Stimulated activated CD8-positive, alpha-beta memory T cell treated with anti-CD3 and anti-CD28 coated beads, Interleukin-12 subunit alpha, Interleukin-12 subunit beta, amount 100 ng/mL, for 4 hours (primary cell): Measurements from ENCODE around the gene SLC7A8.

Experiments used
- DNase-seq: peaks from one replicate; pipeline ENCODE4 v3.0.0-alpha.2; 2020; ENCODE audit warnings: low read depth

Gene SLC7A8

DNA sequence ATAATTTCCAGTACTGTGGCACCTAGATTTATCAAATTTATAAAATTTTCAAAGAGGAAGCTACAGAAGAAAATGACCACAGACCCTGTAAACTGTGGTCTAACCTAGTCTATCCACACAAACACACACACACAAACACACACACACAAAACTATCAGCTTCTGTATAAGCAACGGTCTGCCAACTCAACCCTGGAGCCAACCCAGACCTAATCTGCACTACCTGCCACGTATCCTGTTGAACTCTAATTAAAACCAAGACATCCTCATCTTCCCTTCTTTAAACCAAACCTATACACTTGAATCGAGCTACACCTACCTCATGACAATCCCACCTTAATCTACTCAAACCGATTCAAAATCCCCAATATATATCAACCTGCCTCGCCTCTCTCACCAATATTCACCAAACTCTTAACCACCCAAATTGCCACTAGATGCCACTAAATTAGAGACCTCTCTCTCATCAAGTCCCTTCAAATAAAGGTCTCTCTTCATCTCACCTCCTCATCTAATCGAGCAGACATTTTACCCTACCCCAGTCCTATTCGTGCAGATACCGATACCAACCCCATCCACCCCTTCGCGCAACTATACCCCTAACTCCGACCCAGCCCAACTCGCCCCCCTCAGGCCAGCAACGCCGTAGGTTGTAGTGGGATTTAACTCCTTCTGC is 89.3 kb downstream of the SLC7A8 start:
- no peak for DNase-seq

DNA sequence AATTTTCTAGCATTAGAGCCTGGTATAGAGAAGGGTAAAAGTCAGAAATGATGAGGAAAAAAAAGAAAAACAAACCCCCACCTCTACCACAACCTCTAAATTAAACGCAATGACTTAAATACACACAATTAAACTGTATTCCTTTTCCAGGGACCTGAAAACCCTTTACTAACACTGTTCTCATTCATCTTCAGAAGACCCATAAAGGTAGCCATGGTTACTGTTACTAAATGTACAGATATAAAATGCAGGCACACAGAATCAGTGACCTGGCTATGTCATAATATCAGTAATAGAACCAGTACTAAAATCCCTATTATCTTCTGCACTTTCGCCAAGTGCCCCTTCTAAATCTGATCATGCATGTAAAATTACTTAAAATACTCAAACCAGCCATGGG is 89.9 kb downstream of the SLC7A8 start:
- DNase-seq = no peak

GRCh38 chr14:23093104-23093503 is 90.4 kb downstream of the SLC7A8 start:
- no peak for DNase-seq

GRCh38 chr14:23091294-23092225 is 91.9 kb downstream of the SLC7A8 start:
- DNase-seq = no peak

DNA sequence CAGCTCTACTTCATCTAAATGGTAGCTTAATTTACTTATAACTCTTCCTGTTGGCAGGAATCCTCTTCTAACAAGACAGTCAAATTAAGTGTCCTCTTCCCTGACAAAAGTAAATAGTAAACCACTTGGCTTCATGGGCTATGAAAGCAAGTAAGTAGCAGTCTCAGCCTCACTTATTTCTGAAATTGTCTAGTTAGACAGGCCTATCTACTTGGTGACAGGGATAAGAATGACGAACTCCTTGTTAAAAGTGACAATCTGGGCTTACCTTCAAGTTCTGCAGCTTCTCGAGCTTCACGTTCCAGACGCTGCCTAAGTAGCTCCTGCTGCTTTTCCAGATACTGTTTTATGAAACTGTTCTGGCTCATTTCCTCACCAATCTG is 93.2 kb downstream of the SLC7A8 start:
- DNase-seq = no peak

GRCh38 chr14:23089498-23090253 is 93.8 kb downstream of the SLC7A8 start:
- DNase-seq = no peak

DNA sequence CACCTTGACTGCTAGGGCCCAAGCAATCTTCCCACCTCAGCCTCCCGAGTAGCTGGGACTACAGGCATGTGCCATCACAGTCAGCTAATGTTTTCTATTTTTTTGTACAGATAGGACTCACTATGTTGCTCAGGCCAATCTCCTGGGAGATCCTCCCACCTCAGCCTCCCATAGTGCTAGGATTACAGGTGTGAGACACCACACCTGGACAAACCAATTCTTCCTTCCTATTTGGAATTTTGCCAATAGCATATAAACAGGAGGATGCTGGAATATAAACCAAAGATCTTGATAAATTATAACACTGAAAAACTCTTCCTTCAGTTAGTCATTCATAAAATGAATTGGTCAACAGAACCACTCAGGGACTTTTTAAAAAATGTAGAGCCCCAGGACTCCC is 96.9 kb downstream of the SLC7A8 start:
- DNase-seq = no peak

GRCh38 chr14:23085458-23085857 is 98.0 kb downstream of the SLC7A8 start:
- DNase-seq = no peak

- DNase-seq = no peak
Observed at GRCh38 chr14:23080474-23080873, 103.0 kb downstream of the SLC7A8 start.

DNA sequence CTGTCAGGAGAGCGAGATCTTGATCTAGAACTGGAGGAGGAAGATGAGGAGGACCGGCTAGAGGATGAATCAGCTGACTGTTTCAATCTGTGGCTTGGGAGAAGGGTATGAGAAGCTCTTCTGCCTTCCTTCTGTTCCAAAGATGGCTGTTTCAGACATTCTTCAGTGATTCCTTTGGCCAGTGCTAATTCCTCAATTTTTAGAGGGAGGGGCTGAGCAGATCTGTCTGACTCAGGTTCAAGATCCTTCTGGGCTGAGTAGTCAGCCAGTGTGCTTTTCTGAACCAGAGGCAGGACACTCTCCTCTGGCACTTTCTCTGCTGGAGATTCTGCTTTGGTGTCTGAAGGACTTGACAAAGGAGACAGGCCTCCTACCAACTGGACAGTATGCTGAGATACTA is 103.7 kb downstream of the SLC7A8 start:
- DNase-seq = no peak

- DNase-seq = no peak
Observed at GRCh38 chr14:23078692-23079116, 104.8 kb downstream of the SLC7A8 start.

DNA sequence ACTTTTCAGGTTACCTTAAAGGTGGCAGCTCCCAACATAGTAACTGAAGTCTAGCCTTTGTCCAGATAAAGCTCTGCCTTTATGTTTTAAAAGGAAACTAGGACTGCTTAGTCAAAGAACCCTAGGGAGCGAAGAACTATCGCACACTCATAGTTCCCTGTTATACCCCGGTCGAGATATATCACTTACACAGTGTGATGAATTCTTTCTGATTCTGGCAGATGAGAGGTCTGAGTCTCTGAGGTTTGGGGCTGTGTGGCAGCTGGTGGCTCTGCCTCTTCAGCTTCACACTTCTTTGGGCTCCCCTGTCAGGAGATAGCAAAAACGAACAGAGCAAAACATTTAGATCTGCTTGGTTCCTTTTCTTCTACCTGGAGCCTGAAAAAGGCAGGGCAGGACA is 105.5 kb downstream of the SLC7A8 start:
- DNase-seq = no peak

DNA sequence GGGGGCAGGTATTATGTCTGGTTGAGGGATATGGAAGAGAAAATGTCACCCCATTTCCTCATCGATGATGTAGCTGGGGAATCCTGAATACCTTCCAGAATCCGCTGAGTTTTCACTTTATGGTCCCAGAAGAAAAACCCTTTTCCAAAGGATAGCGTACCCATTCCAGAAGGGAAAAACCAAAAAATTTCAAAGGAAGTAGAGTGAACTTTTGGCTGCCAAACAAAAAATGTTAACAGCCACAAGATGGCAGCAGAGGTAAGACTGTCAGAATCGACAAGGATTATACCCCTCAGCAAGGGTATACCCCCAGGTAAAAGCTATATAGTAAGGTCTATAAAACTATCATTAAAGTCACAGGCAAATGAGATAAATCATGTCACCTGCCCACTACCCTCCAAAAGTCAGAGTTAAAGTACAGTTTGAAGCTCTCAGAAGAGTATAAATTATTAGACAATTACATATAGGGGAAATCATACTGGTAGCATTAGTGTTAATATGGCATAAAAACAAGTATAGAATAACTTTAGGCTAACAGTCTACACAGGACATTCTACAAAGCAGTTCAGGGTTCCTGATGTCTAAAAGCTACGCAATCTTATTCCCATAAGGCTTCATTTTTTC is 106.6 kb downstream of the SLC7A8 start:
- DNase-seq = no peak
